ENCODE results near the gene NR5A2.

The NR5A2 gene

DNA sequence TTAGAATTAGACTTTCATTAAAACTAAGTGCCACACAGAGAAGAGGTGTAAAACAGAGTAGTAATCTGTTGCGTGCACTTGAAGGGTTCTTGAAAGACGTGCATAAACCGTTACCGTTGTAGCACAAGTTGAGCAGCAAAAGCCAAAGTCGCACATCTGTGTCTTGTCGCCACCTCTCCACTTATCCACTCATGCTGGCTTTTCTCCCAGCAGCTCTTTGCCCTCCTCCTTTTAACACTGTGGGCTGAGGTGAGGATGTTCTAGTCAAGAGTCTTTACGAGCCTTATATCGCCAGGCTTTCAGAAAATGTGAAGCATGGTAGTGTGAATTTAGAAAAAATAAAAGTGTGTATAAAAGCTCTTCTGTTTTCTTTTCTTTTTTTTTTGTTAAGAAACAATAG, 48.0 kb downstream of the NR5A2 start:
- FAIRE-seq = no peak

DNA sequence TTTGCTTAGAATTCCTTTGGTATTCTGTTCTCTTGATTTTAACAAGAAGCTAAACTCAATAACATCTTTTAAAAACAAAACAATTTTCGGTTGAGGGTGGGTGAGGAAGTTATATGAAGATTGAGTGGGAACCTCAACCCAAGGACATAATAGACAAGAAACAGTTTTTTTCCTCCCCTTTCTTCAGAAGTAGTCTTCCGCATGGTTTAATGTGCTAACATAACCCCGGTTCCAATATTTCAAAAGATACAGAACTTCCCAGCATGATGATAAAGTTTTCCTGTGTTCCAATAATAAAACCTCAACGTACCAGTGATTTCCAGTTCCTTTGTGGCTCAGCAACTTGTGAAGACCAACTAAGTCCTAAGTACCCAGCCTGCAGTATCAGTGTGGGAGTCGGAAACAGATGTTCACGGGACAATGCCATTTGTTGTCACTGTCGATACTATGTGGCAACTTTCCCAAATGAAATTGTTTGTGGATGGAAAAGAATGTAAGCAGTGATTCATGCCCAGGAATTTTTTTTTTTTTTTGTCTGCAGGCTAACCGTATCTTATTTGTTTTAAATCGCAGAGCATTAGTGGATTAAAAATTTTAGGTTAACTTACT, 48.5 kb downstream of the NR5A2 start:
- FAIRE-seq = no peak

DNA sequence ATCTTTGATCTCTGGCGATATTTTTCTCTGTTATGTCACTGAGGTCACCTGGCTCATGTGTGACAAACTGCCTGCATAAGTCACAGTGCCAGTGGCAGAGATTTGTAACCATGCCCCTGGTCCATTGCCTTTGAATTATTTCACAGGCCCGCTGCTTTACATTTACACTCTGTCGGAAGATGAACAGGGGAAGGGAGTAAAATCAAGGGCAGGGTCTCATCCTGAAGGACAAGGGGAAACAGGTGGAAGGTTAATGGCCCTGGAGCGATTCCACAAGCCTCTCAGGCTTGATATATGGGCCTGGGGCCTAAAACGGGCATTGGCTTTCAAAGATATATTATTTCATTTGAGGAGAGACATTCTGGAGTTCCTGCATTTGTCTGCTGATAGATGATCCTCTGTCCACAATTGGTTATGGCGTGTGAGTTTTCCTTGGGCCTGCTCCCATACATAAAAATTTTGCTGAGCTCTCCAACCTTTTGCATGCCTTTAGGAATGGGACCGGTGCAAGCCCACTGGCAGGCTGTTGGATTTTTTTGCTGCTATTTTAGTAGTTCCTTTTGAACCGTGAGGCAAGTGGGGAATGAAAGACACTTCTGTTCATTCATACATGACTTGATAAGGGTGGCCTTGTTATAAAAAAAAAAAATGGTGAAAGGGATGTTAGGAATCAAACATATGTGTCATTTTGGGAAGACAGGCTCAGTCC, 51.9 kb downstream of the NR5A2 start:
- FAIRE-seq = no peak

DNA sequence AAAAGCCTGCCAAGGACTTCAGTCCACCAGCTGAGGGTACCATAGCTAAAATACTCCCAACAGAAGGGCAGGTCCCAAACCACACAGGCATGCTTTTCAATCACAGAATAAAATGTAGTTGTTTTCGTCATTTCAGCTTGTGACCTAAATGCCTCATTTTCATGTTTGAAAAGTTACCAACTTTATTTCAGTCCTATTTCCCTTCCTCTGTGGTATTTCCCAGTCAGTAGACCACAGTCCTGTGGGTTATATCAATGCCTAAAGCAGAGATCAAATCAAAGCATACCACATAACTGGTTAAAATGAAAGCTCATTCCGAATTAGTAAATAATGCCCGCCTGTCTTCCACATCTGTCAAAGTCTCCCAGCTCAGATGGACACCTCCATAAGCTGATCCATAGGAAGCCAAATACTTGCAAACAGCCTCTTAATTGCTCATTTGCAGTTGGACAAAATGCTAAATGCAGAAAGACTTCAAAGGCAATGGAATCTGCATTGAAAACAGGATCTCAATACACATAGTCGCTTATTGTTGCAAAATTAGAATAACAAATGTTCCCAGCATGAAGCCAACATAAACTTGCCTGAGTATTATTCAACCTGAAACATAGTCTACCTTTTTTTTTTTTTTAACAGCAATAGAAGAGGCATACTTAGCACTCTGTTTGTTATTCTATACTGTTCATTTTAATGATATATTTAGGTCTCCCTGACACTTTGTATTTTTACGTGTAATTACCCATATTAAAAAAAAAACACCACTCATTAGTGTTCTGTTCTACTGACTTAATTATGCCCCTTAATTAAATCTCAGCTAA, 53.9 kb downstream of the NR5A2 start:
- no peak for FAIRE-seq

DNA sequence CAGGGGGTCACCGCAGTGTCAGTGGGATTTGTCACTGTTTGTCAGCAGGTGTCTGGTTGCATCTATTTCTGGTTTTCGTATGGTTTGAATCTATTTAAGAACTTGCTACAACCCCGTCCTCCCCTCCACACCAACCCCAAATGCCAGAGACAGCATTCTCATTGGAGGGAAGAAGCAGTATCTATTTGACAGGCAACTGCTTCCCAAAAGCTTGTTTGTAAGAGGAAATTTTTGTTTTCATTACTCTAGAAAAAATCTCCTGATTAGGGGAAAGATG, 54.4 kb downstream of the NR5A2 start:
- no peak for FAIRE-seq

DNA sequence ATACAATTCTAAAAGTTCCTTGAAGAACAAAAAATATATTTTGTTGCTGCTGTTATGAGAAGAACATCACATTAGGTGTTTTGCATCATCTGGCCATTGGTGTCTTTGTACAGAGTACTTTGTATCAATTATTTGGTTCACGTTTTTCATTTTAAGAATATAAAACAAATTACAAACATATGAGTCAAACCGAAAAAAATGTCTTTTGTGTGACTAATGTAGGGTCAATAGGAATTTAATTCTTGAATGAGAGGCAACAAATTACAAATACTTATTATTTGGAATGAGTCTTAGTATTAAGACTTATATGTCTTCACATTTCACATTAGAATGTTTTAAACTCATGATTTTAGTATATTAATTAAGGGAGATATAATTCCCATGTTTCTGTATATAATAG, 54.8 kb downstream of the NR5A2 start:
- peak; percentile 50 for FAIRE-seq

DNA sequence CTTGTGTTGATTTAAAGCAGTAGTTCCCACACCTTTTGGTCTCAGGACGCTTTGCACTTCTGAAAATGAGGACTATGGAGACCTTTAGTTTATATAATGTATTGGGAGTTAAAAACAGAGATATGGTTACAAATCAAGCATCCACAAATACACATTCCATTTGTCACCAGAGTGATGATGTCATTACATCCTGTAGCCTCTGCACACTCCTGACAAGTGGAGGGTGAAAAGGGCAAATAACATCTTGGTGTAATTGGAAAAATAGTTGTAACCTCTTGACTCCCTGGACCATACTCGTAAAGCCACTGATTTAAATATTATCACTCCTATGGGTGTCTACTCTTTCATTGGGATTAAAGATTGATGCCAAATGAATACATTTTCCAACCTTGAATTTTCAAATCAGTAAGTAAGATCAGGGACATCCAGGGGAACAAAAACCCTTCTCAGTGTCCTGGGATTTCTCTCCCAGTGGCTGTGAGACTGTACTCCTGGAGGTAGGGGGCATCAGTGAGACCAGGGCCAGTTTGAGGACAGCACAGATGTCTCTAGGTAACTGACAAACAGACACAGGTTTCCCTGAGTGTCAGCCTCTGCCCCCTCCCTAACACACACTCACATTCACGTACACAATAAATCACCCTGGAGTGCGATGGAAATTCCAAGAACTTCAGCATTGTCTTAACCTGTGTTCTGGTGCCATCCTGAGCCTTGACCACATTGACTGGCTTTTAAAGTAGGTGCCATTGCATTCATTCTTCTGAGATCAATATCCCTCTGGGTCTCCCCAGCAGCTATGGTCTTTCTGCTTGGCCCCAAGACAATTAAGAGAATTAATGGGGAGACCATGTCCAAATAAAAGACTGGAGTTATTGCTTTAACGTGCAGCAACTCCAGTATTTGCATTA, 63.0 kb downstream of the NR5A2 start:
- FAIRE-seq = no peak

DNA sequence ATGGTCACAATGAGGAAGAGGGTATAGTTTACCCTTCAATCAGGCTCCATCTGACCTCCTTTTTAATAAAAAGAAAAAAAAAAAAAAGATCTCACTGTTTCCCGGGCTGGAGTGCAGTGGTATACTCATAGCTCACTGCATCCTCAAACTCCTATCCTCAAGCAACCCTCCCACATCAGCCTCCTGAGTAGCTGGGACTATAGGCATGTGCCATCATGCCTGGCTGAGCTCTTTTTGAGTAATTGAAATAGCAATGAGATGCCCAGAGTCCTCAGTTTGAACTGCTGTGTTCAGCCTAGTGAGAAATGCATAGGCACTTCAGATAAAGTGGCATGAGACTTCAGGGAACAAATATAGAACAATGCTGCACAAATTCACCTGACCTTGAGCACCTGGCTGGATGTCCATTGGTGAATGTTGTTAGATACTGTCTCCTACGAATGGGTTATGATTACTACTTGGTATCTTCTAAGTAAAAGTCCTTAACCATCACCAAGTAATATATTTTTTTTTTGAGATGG, 67.6 kb downstream of the NR5A2 start:
- FAIRE-seq = no peak

DNA sequence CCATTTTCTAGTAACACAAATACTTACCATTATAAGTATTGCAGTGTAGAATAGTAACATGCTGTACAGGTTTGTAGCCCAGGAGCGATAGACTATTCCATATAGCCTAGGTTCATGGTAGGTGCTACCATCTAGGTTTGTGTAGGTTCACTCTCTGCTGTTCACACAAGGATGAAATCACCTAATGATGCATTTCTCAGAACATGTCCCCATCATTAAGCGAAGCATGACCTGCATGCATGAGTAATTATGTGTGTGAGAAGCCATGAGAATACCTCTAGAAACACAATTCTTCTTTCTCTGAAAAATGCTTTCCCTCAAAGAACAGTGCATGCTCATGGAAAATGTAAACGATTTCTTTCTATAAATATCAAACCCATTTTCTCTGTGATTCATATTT, 69.3 kb downstream of the NR5A2 start:
- no peak for FAIRE-seq

DNA sequence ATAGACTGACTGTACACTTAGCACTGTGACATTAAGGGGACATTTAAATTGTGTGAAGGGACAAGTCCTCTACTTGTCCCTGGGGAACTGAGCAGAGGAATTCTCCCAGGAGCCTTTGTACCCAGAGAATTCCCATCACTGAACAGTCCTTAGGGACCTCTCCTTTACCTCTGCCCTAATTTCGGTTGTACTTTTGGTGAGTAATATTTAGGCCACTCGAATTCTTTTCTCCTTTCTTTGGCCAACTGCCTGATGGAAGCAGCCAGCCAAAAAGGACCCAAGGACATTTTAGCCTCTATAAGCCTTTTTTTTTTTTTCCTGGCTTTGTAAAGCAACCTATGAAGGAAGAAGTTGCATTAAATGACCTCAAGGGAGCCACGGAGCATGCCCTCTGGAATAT, 71.5 kb downstream of the NR5A2 start:
- FAIRE-seq = no peak

DNA sequence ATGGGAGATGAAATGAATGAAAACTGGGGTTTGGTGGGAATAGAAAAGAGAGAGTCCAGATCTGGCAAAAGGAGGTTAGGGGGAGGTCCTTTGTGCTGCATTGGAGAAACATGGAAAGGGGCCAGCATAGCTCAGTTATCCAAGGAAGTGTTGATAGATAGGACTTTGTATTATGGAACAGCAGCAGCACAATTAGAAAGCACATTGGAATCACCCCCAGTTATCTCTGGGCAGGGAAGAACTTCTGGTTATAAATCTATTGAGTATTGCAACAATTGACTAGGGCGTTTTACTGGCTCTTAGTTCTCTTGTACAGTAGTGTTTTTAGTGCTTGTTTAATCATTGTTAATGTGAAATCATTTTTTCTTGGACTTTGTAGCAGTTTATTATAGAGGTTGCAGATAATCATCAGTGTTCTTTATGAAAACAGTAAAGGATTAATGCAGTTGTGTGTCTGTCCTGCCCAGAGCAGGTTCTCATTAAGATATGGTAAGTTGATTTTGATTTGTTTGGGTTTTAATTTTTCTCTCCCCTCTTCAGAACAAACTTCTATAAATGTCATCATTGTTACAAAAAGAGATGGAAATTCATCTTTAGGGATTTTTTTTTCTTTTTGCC, 76.6 kb downstream of the NR5A2 start:
- FAIRE-seq = no peak

DNA sequence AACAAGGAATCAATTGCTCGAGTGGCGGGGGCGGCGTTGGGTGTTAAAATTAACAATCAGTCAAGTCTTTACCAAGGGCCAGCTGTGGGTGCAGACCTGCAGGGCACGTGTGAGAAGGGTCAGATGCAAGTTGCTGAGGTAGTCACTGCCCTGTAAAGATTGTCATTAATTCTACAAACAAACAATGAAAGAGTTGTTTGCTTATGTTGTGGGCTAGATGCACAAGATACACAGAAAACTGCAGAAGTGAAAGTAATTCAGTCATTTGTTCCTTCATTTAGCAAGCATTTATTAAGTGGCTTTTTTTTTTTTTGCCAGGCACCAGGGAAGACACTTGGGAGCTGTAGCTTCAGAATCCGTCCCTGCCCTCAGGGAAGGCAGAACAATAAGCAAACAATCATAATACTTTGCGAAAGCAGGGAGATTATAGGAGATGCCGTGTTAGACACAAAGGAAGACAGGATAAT, 79.5 kb downstream of the NR5A2 start:
- FAIRE-seq = no peak

DNA sequence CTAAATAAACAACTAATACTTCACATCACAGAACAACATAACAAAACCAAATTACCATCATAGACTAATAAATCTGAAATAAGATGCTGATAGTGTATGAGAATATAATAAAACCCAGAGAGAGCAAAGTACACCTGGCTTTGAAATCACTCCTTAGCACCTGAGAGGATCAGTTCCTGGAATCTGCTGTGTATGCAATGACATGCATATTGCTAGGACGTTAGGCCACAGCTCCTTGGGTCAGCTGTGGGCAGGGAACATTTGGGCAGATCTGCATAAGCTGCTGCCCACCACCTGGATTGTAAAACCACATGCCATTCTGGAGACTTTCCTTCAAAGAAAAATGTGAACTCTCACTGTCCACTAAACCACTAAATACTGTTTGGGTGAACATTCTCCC, 81.1 kb downstream of the NR5A2 start:
- FAIRE-seq = no peak

DNA sequence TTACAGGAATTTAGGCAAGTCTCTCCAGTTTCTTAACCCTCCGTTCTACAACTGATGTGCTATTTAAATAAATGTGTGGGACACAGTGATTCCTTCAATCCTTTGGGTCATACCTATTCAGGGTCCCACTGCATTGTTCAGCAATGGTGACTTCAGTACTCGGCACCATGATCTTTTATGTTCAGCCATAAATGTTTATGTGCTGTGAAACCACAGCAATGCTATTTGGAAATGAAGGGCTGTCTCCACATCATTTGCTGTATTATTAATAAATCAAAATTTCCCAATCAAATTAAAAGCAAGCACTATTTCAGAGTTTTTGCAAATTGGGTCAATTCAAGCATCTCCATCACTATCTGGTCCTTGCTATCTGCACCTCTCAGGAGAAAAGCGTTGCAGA, 84.8 kb downstream of the NR5A2 start:
- no peak for FAIRE-seq

DNA sequence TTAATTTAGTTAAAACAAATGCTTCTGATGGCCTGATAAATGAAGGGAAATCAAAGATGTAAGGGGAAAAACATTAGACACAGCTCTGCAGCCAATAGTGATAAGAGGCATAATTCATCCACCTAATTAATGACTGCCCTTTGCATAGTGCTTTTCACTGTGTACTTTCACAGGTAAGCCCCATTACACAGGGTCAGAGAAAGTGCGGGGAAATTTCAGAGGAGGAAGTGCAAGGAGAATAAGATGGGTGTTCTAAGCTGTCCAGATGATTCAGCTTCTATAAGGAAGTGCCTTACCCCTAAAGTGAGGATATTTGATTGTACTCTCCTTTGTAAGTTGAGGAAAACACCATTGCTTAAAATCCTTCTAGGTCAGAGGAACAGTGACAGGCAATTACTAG, 88.0 kb downstream of the NR5A2 start:
- no peak for FAIRE-seq

DNA sequence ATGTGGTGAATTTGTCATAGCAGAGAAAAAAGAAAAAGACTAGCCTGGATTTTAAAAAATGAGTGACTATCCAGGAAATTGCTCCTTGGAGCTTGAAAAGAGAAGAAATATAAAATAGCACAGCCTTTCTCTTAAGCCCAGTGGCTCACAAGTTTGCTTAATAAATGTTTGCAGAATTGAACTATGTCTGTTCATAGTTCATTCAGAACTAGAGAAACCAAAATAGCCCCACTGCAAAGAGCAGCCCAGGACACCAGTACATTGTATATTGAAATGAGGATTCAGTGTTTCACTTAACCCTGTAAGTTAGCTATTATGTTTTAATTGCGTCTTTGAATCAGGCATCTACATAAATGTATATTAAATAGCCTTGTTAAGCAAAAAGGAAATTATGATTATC, 88.8 kb downstream of the NR5A2 start:
- FAIRE-seq = no peak

DNA sequence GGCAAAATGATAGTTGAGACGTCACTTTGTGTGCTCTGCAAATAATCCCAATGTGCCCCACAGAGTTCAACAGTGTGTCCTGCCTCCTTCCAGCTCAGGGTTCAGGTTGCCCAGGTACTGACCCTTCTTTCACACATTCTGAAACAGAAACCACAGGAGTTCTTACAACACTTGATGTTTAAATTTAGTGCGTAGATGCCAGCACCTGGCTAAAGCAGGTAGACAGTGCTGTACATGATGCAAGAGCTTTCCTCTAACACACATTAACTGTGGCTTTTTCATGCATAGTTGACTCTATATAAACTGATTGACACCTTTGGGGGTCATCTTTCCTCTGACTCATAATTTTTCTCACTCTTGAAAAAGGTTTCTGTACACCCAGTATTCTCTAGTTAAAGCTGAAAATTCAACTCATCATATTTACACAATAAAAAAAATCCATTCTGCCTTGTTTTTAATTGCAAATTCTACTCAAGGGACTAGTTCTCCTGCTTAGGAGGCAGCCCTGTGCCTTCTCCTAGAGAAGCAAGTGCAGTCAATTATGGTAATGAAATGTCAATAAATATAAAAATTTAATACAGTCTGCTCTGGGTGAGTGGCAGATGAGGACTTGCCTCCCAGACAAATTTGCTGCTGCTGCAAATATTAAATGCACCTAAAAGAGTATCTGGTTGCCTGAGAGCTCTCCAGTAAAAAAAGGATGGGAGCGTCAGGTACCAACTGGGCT, 91.4 kb downstream of the NR5A2 start:
- FAIRE-seq = no peak

DNA sequence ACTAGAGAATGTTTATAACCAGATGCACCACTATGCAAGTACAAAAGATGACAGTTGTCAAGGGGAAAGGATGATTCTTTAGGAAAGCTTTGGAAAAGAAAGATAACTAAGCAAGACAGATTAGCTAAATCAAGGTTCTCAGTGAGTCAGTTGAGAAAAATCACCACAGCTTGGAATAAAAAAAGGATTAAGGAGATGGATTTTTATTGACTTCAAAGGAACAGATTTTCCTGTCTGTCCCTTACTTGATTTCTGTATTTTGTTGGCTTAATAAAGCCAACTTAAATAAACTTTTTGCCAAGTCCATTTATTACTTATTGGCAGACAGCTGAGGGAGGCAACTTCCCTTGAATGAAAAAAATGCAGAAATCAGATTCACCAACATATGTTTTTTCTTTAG, 93.9 kb downstream of the NR5A2 start:
- FAIRE-seq = no peak

DNA sequence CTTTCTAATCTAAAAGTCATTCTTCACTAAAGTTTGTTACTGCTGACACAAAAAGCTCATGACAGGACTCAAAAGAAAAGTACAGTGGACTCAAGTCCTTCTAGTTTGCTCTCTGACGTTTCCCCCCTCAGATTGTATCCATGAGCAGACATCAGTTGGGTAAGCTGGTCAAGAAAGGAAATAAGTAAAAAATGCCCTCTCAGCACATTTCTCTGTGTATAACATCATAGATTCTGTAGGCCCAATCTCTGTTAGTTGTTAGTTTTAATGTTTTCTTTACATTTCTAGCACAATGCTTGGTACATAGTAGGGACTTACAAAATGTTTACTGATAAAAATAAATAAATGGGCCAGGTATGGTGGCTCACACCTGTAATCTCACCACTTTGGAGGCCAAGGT, 96.8 kb downstream of the NR5A2 start:
- FAIRE-seq = no peak

DNA sequence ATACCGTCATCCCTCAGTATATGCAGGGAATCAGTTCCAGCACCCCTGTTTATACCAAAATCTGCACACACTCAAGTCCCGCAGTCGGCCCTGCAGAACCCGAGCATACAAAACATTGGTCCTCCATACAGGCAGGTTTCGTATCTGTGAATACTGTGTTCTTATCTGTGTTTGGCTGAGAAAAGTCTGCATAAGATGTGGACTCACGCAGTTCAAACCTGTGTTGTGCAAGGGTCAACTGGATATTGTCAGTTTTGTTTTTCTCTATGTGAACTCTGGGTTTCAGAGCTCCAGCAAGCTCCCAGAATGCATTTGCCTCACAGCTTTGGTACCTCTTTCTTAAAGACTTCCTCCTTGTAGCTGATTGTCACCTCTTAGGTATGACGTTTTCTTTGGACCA, 100.6 kb downstream of the NR5A2 start:
- no peak for FAIRE-seq

DNA sequence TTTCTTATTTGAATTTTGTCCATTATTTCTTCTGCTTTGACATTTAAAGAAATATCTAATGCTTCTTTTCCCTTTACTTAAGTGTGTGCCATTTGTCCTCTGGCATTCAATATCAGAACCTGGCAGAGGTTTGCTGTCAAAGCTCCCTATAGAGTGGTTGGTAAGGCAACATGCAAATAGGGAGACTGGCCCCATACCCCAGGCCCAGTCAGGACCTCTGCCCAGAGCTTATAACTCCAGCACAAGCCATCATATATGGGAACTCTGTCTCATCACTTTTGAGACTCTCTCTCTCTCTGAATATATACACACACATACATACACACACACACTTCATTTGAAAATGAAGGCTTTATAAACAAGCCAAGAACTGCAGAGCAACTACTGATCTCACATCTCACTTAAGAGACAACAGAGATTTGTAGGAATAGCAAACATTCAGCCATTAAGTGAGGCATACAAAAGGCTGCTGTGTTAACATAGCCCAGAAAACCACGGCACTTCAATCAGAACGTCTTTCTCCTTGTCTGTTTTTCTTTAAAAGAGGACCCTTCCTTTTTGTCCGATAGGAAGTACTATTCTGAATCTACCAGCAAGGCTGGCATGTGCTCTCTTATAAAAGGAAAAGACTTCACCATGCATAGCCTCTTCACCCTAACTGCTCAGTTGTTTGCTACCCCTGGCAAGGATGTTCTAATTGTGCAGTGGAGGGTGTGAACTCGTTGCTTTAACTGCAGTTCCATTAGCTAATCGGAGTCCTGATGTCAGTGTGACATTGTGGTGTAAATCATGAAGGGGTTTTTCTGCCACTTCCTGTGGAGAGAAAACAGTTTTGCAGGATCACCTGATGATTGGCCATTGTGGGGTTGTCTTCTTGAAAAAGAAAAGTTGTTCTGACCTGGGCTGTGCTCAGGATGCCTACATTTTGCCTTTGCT, 101.7 kb downstream of the NR5A2 start:
- no peak for FAIRE-seq

Measured in TTC549 (cell line).